GM19463 (cell line): Measurements from ENCODE around the gene MED20.

Source experiments
- ATAC-seq: cut with Tn5 transposase; IDR thresholded peaks from one replicate; pipeline ENCODE4 v1.9.1; 2021; ENCODE audit warnings: mild to moderate bottlenecking, moderate library complexity; ENCODE audit not compliant: unreplicated experiment

Gene MED20

GRCh38 chr6:41914869-41915530 lies 5.9 kb downstream of the MED20 start:
- no peak for ATAC-seq

GRCh38 chr6:41914343-41914742 lies 6.6 kb downstream of the MED20 start:
- no peak for ATAC-seq

GRCh38 chr6:41909727-41910126 lies 11.2 kb downstream of the MED20 start:
- no peak for ATAC-seq

- no peak for ATAC-seq
Observed at GRCh38 chr6:41901882-41902519, 18.9 kb downstream of the MED20 start.

- no peak for ATAC-seq
Observed at GRCh38 chr6:41900861-41901260, 20.1 kb downstream of the MED20 start.

GRCh38 chr6:41896281-41896680 lies 24.7 kb downstream of the MED20 start:
- no peak for ATAC-seq

- ATAC-seq, result peak; percentile 80
Observed at GRCh38 chr6:41895300-41896233, 25.4 kb downstream of the MED20 start, which contains the start of gene USP49. USP49 (minus strand) TSS chr6:41895375; CDS start chr6:41806983, 88,392 bp downstream.

GRCh38 chr6:41894366-41895299 lies 26.3 kb downstream of the MED20 start:
- ATAC-seq, result peak; percentile 14

- ATAC-seq, result no peak
Observed at GRCh38 chr6:41892921-41893564, 27.9 kb downstream of the MED20 start.

GRCh38 chr6:41887331-41887751 lies 33.6 kb downstream of the MED20 start:
- no peak for ATAC-seq

GRCh38 chr6:41885930-41886329 lies 35.0 kb downstream of the MED20 start:
- ATAC-seq, result no peak

GRCh38 chr6:41884957-41885356 lies 36.0 kb downstream of the MED20 start:
- no peak for ATAC-seq

GRCh38 chr6:41881506-41881905 lies 39.4 kb downstream of the MED20 start:
- ATAC-seq, result no peak

- ATAC-seq, result no peak
Observed at GRCh38 chr6:41878961-41879405, 42.0 kb downstream of the MED20 start.

GRCh38 chr6:41878246-41878645 lies 42.7 kb downstream of the MED20 start:
- no peak for ATAC-seq

- ATAC-seq, result no peak
Observed at GRCh38 chr6:41877051-41877680, 43.8 kb downstream of the MED20 start.

- no peak for ATAC-seq
Observed at GRCh38 chr6:41874741-41875140, 46.2 kb downstream of the MED20 start.

- no peak for ATAC-seq
Observed at GRCh38 chr6:41872147-41872546, 48.8 kb downstream of the MED20 start.

- no peak for ATAC-seq
Observed at GRCh38 chr6:41871691-41872090, 49.2 kb downstream of the MED20 start.
